Measurements from ENCODE around the gene KRTAP1-1. TPM values are rescaled to one million over a fixed set of nuclear protein-coding genes. Genes with fewer than 3 reads are reported as not detected.
"Not testable (repeated sequence)": the region's sequence is repeated elsewhere in the genome, so short reads cannot be mapped to it uniquely, and the experiment has no call there.

KRTAP1-1 gene
- total and polyA plus RNA-seq, 4 experiments from 2014 or later = not detected

DNA sequence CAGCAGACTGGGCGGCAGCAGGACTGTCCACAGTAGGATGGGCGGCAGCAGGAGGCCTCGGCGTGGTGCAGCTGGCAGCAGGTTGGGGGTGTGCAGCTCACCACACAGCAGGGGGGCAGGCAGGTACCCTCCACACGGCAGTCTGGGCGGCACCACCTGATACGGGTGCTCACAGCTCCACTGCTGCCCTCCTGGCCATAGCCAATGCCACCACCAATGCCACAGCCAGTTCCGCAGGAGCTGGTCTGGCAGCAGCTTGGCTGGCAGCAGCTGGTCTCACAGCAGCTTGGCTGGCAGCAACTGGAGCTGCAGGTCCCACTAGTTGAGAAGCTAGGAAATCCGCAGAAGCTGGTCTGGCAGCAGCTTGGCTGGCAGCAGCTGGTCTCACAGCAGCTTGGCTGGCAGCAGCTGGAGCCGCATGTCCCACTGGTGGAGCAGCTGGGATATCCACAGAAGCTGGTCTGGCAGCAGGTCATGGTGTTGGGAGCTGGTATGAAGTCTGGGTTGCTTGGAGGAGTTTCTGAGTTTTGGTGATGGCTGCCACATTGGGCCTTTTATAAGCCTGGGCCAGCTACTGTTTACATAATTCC, 6.8 kb downstream of the KRTAP1-1 start, which contains the start of gene KRTAP1-3:
KRTAP1-3 (minus strand) TSS at position 529 of the 590 bp plus-strand sequence; CDS start at position 476, 53 bp downstream.
- H3K27ac Mint-ChIP-seq = peak within 1 kb of the TSS in 1 of 7 donors; percentile 46
- POLR2A ChIA-PET (ENCODE audit: partially characterized antibody); intact Hi-C loops (cut with micrococcal nuclease): not testable (repeated sequence)

DNA sequence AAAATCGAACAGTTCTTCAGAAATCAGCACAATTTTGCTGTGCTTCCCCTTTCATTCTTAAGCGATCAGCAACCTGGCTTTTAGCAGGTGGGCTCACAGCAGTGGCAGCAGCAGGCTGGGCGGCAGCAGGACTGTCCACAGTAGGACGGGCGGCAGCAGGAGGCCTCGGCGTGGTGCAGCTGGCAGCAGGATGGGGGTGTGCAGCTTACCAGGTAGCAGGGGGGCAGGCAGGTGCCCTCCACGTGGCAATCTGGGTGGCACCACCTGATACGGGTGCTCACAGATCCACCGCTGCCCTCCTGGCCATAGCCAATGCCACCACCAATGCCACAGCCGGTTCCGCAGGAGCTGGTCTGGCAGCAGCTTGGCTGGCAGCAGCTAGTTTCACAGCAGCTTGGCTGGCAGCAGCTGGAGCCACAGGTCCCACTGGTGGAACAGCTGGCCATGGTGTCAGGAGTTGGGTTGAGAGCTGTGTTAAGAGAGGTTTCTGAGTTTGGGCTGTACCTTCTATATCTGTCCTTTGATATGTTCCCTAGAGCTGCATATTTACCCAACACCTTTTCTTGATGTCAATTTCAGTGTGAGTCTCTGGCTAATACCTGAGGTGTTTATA, 11.5 kb downstream of the KRTAP1-1 start, which contains the start of gene KRTAP1-4:
KRTAP1-4 (minus strand) TSS at position 563 of the 613 bp plus-strand sequence; CDS start at position 446, 117 bp downstream.
- Histone ChIP-seq H3K36me3 (ENCODE audit: insufficient read depth, low read length) (no peaks in the 10 kb centered on the region), H3K27me3 (ENCODE audit: insufficient read depth, low read length) (no peaks in the 10 kb centered on the region), H3K27ac (ENCODE audit: low read depth, low read length) (no peak within 1 kb of the TSS), H3K9me3 (ENCODE audit: control insufficient read depth in 1 of 2, low read length in 2 of 2) (no peaks in the 10 kb centered on the region), H3K4me3 (ENCODE audit: low read length in 2 of 2) (no peak within 1 kb of the TSS), H3K4me1 (ENCODE audit: insufficient read depth, low read length) (no peaks in the 10 kb centered on the region)
- ChIA-PET CTCF (ENCODE audit: partially characterized antibody) (no interaction called here), POLR2A (ENCODE audit: partially characterized antibody) (no interaction called here)
- no peak within 1 kb of the TSS for H3K4me3 Mint-ChIP-seq
- H3K27me3 Mint-ChIP-seq = peaks cover 18 to 23% of the 10 kb centered on the region in 2 donors
- no peaks in the 10 kb centered on the region for H3K36me3 Mint-ChIP-seq
- H3K27ac Mint-ChIP-seq = no peak within 1 kb of the TSS
- peak in 1 of 5 donors; percentile 15 for DNase-seq
- no peaks in the 10 kb centered on the region for H3K4me1 Mint-ChIP-seq
- intact Hi-C loops (cut with micrococcal nuclease) = no loop called here
- no peaks in the 10 kb centered on the region for H3K9me3 Mint-ChIP-seq

More for the DNA sequence above, 6.8 kb downstream of the KRTAP1-1 start, which contains the start of gene KRTAP1-3:
- H3K9me3 Mint-ChIP-seq; H3K27me3 ChIP-seq (ENCODE audit: insufficient read depth, low read length); H3K9me3 ChIP-seq (ENCODE audit: control insufficient read depth in 1 of 2, low read length in 2 of 2); H3K27ac ChIP-seq (ENCODE audit: low read depth, low read length); H3K36me3 Mint-ChIP-seq; H3K4me3 ChIP-seq (ENCODE audit: low read length in 2 of 2); H3K4me3 Mint-ChIP-seq; H3K4me1 ChIP-seq (ENCODE audit: insufficient read depth, low read length); H3K36me3 ChIP-seq (ENCODE audit: insufficient read depth, low read length); CTCF ChIA-PET (ENCODE audit: partially characterized antibody); H3K4me1 Mint-ChIP-seq: not testable (repeated sequence)
- DNase-seq = peak in 1 of 5 donors; percentile 29
- peaks cover 13 to 14% of the 10 kb centered on the region in 2 donors for H3K27me3 Mint-ChIP-seq

DNA sequence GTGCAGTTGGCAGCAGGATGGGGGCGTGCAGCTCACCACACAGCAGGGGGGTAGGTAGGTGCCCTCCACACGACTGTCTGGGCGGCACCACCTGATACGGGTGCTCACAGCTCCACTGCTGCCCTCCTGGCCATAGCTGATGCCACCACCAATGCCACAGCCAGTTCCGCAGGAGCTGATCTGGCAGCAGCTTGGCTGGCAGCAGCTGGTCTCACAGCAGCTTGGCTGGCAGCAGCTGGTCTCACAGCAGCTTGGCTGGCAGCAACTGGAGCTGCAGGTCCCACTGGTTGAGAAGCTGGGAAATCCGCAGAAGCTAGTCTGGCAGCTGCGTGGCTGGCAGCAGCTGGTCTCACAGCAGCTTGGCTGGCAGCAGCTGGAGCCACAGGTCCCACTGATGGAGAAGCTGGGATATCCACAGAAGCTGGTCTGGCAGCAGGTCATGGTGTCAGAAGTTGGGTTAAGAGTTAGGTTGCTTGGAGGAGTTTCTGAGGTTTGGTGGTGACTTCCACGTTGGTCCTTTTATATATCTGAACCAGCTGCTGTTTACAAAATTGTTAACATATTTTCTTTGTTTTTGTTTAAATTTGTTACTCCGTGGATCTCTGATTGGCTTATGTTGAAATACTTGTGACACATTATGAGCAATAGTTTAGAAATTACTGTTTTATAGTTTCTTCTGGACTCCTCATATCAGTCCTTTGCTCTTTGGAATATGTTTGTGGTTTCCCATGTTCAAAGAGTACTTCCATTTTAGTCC, 14.4 kb downstream of the KRTAP1-1 start, which contains the start of gene KRTAP1-5:
KRTAP1-5 (minus strand) TSS at position 494 of the 757 bp plus-strand sequence; CDS start at position 441, 53 bp downstream.
- ChIA-PET CTCF (ENCODE audit: partially characterized antibody) (no interaction called here), POLR2A (ENCODE audit: partially characterized antibody) (no interaction called here)
- no peaks in the 10 kb centered on the region for H3K4me1 ChIP-seq (ENCODE audit: insufficient read depth, low read length)
- Mint-ChIP-seq H3K4me3 (no peak within 1 kb of the TSS), H3K4me1 (no peaks in the 10 kb centered on the region), H3K27ac (no peak within 1 kb of the TSS), H3K9me3 (no peaks in the 10 kb centered on the region), H3K36me3 (no peaks in the 10 kb centered on the region), H3K27me3 (peaks cover 17 to 25% of the 10 kb centered on the region in 2 donors)
- DNase-seq = no peak
- no peaks in the 10 kb centered on the region for H3K9me3 ChIP-seq (ENCODE audit: control insufficient read depth in 1 of 2, low read length in 2 of 2)
- no peak within 1 kb of the TSS for H3K4me3 ChIP-seq (ENCODE audit: low read length in 2 of 2)
- no peak within 1 kb of the TSS for H3K27ac ChIP-seq (ENCODE audit: low read depth, low read length)
- intact Hi-C loops (cut with micrococcal nuclease) = no loop called here
- no peaks in the 10 kb centered on the region for H3K27me3 ChIP-seq (ENCODE audit: insufficient read depth, low read length)
- no peaks in the 10 kb centered on the region for H3K36me3 ChIP-seq (ENCODE audit: insufficient read depth, low read length)

- H3K9me3 ChIP-seq (ENCODE audit: control insufficient read depth in 1 of 2, low read length in 2 of 2) = no peaks in the 10 kb centered on the region
- DNase-seq = no peak
- H3K27me3 Mint-ChIP-seq = peaks cover 14 to 16% of the 10 kb centered on the region in 2 donors
- no peaks in the 10 kb centered on the region for H3K4me1 ChIP-seq (ENCODE audit: insufficient read depth, low read length)
- intact Hi-C loops (cut with micrococcal nuclease) = no loop called here
- H3K4me3 ChIP-seq (ENCODE audit: low read length in 2 of 2) = no peak overlapping the region
- POLR2A ChIA-PET (ENCODE audit: partially characterized antibody) = no interaction called here
- no peaks in the 10 kb centered on the region for H3K36me3 Mint-ChIP-seq
- no peaks in the 10 kb centered on the region for H3K4me1 Mint-ChIP-seq
- peaks cover 0 to 6% (median 3%) of the 10 kb centered on the region in 8 donors for H3K9me3 Mint-ChIP-seq
- H3K4me3 Mint-ChIP-seq = no peak overlapping the region
- no peaks in the 10 kb centered on the region for H3K36me3 ChIP-seq (ENCODE audit: insufficient read depth, low read length)
- no peak overlapping the region for H3K27ac ChIP-seq (ENCODE audit: low read depth, low read length)
- CTCF ChIA-PET (ENCODE audit: partially characterized antibody) = no interaction called here
- H3K27me3 ChIP-seq (ENCODE audit: insufficient read depth, low read length) = no peaks in the 10 kb centered on the region
- no peak overlapping the region for H3K27ac Mint-ChIP-seq
Observed at GRCh38 chr17:41024697-41025096, 16.6 kb downstream of the KRTAP1-1 start.

DNA sequence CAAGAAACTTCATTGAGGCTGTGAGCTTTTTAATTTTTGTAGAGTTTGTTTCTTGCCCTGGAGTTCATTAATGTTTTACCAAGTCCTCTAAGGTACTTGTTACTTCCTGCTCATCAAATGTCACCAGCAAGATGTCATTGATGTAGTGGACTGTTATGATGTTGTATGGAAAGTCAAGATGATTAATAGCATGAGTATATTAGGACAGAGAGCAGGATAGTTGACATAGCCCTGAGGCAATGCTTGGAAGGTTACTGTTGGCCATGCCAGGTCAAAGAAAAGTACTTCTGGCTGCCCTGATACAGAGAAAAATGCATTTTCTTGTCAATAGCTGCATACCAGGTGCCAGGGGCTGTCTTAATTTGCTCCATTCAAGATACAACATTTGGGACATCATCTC, 20.9 kb downstream of the KRTAP1-1 start:
- no peak overlapping the region for H3K4me3 Mint-ChIP-seq
- no peak overlapping the region for H3K4me3 ChIP-seq (ENCODE audit: low read length in 2 of 2)
- no peaks in the 10 kb centered on the region for H3K27me3 ChIP-seq (ENCODE audit: insufficient read depth, low read length)
- peaks cover 0 to 6% (median 3%) of the 10 kb centered on the region in 8 donors for H3K9me3 Mint-ChIP-seq
- DNase-seq = no peak
- no peak overlapping the region for H3K27ac Mint-ChIP-seq
- H3K4me1 ChIP-seq (ENCODE audit: insufficient read depth, low read length) = no peaks in the 10 kb centered on the region
- intact Hi-C loops (cut with micrococcal nuclease) = no loop called here
- H3K27me3 Mint-ChIP-seq = peaks cover 7 to 10% of the 10 kb centered on the region in 2 donors
- H3K27ac ChIP-seq (ENCODE audit: low read depth, low read length) = no peak overlapping the region
- POLR2A ChIA-PET (ENCODE audit: partially characterized antibody) = no interaction called here
- H3K4me1 Mint-ChIP-seq = no peaks in the 10 kb centered on the region
- no peaks in the 10 kb centered on the region for H3K9me3 ChIP-seq (ENCODE audit: control insufficient read depth in 1 of 2, low read length in 2 of 2)
- CTCF ChIA-PET (ENCODE audit: partially characterized antibody) = no interaction called here
- no peaks in the 10 kb centered on the region for H3K36me3 Mint-ChIP-seq
- H3K36me3 ChIP-seq (ENCODE audit: insufficient read depth, low read length) = no peaks in the 10 kb centered on the region

GRCh38 chr17:41019415-41019814, 21.8 kb downstream of the KRTAP1-1 start:
- no peaks in the 10 kb centered on the region for H3K36me3 ChIP-seq (ENCODE audit: insufficient read depth, low read length)
- no peaks in the 10 kb centered on the region for H3K36me3 Mint-ChIP-seq
- ChIA-PET POLR2A (ENCODE audit: partially characterized antibody) (no interaction called here), CTCF (ENCODE audit: partially characterized antibody) (no interaction called here)
- no peak overlapping the region for H3K27ac Mint-ChIP-seq
- H3K27ac ChIP-seq (ENCODE audit: low read depth, low read length) = no peak overlapping the region
- H3K9me3 ChIP-seq (ENCODE audit: control insufficient read depth in 1 of 2, low read length in 2 of 2) = no peaks in the 10 kb centered on the region
- H3K4me3 Mint-ChIP-seq = no peak overlapping the region
- DNase-seq = no peak
- no peak overlapping the region for H3K4me3 ChIP-seq (ENCODE audit: low read length in 2 of 2)
- no peaks in the 10 kb centered on the region for H3K4me1 Mint-ChIP-seq
- intact Hi-C loops (cut with micrococcal nuclease) = no loop called here
- peaks cover 0 to 6% (median 3%) of the 10 kb centered on the region in 8 donors for H3K9me3 Mint-ChIP-seq
- H3K4me1 ChIP-seq (ENCODE audit: insufficient read depth, low read length) = no peaks in the 10 kb centered on the region
- peaks cover 8 to 10% of the 10 kb centered on the region in 2 donors for H3K27me3 Mint-ChIP-seq
- no peaks in the 10 kb centered on the region for H3K27me3 ChIP-seq (ENCODE audit: insufficient read depth, low read length)

- H3K9me3 ChIP-seq (ENCODE audit: control insufficient read depth in 1 of 2, low read length in 2 of 2) = no peaks in the 10 kb centered on the region
- no peaks in the 10 kb centered on the region for H3K36me3 Mint-ChIP-seq
- intact Hi-C loops (cut with micrococcal nuclease) = no loop called here
- no peak for DNase-seq
- H3K27me3 ChIP-seq (ENCODE audit: insufficient read depth, low read length) = no peaks in the 10 kb centered on the region
- CTCF ChIA-PET (ENCODE audit: partially characterized antibody) = no interaction called here
- peak overlapping the region in 1 of 7 donors; percentile 66 for H3K27ac Mint-ChIP-seq
- H3K9me3 Mint-ChIP-seq = peaks cover 0 to 6% (median 3%) of the 10 kb centered on the region in 8 donors
- H3K27me3 Mint-ChIP-seq = peaks cover 7 to 8% of the 10 kb centered on the region in 2 donors
- no peak overlapping the region for H3K4me3 ChIP-seq (ENCODE audit: low read length in 2 of 2)
- no peaks in the 10 kb centered on the region for H3K4me1 Mint-ChIP-seq
- H3K4me1 ChIP-seq (ENCODE audit: insufficient read depth, low read length) = no peaks in the 10 kb centered on the region
- POLR2A ChIA-PET (ENCODE audit: partially characterized antibody) = no interaction called here
- H3K27ac ChIP-seq (ENCODE audit: low read depth, low read length) = no peak overlapping the region
- no peaks in the 10 kb centered on the region for H3K36me3 ChIP-seq (ENCODE audit: insufficient read depth, low read length)
- H3K4me3 Mint-ChIP-seq = no peak overlapping the region
Observed at GRCh38 chr17:41018541-41018940, 22.7 kb downstream of the KRTAP1-1 start.

Measured in CD4-positive, alpha-beta memory T cell (primary cell).